GM21825 (cell line): ENCODE measurements around the gene CEP104.

ENCODE experiments used
- ATAC-seq: cut with Tn5 transposase; IDR thresholded peaks from one replicate; pipeline ENCODE4 v1.9.1; 2021; ENCODE audit warnings: mild to moderate bottlenecking, moderate library complexity; ENCODE audit not compliant: unreplicated experiment

The CEP104 gene

DNA sequence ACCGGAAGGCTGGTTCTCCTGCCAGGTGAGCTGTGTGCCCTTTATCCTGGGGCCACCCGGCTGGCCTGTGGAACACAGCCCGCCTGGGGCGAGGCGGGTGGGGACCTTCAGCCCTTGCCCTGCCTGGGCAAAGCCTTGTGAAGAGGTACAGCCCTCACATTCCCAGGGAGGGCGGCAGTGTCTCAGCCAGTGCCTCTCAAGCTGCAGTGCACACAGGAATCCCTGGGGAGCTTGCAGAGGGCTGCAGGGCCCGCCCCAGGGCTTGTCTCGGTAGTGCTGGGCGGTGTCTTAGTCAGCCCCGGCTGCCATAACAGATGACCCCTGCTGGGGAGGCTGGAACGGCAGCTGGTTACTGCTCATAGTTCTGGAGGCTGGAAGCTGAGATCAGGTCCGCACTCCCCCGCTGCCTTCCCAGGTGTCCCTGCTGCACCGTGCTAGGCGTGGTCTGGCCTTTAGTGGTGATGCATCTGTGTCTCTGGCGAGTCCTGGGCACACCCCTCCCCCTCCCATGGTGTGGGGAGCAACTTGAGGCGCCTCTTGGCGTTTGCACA, 12.8 kb upstream of the CEP104 start:
- ATAC-seq, result no peak

GRCh38 chr1:3868464-3869006, 11.5 kb upstream of the CEP104 start:
- ATAC-seq, result no peak

DNA sequence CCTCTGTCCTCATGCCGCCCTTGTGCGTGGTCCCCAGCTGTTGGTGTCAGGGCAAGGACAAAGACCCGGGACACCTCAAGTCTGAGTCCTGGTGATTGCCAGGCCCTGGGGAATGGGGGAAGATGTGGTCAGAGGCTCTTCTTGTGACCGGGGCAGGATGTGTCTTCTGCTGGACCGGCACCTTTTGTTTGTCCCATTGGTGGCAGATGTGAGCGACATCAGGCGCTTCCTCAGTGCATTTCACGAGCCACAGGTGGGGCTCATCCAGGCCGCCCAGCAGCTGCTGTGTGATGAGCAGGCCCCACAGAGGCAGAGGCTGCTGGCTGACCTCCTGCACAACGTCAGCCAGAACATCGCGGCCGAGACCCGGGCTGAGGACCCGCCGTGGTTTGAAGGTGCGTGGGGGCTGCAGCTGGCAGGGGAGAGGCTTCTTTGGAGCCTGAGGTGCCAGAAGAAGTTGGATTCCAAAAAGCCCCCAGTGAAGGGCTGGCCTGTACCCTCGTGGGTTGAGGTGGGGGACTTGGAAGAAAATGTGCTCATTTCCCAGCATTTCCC, 8.7 kb upstream of the CEP104 start:
- no peak for ATAC-seq

DNA sequence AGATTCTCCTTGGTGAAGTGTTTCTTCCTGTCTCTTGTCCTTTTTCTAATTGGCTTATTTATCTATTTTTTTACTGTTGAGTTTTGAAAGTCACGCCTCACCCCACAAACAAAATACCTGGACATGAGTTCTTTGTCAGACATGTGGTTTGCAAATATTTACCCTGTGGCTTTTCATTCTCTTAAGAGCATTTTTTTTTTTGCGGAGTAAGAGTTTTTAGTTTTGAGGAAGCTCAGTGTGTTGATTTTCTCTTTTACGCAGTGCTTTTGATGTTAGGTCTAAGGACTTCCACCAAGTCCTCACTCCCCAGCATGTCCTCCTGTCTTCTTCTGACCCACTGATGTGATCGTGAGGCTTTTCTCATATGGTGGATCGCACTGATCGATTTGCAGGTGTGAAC, 7.9 kb upstream of the CEP104 start:
- no peak for ATAC-seq

DNA sequence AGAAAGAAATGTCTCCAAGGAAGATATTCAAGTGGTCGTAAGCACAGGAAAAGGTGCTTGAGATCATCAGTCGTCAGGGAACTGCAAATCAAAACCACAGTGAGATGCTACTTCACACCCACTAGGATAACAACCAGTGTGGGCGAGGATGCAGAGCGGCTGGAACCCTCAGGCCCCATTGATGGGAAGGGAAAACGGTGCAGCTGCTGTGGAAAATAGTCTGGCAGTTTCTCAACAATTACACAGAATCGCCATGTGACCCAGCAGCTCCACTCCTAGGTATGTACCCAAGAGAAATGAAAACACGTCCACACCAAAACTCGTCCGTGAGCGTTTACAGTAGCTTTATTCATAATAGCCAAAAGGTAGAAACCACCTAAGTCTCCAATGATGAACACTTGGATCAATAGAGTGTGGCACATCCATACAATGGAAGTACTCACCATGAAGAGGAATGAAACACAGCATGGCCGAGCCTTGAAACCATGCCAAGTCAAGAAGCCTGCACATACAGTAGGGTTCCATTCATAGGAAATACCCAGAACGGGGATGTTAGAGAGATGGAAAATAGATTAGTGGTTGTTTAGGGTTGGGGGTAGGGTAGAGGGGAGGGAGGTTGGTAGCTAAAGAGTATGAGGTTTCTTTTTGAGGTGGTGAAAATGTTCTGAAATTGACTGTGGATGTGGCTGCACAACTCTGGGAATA, 6.4 kb upstream of the CEP104 start:
- no peak for ATAC-seq

GRCh38 chr1:3858231-3858981, 1.4 kb upstream of the CEP104 start:
- no peak for ATAC-seq

DNA sequence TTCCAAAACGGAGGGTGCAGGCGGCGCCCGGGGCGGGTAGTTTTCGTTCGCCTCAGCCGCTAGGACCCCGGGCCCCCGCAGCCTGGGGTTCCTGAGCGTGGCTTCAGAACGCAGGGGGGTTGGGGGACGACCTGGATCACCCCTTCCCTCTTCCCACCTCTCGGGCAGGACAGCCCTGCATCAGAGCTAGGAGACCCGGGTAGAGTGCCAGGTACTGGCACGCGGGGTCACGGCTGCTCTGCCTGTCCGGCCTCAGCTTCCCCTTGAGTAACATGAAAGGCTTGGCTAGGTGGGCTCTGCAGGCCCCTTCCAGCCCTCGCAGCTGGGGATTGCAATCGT, 749 bp upstream of the CEP104 start:
- ATAC-seq, result no peak

DNA sequence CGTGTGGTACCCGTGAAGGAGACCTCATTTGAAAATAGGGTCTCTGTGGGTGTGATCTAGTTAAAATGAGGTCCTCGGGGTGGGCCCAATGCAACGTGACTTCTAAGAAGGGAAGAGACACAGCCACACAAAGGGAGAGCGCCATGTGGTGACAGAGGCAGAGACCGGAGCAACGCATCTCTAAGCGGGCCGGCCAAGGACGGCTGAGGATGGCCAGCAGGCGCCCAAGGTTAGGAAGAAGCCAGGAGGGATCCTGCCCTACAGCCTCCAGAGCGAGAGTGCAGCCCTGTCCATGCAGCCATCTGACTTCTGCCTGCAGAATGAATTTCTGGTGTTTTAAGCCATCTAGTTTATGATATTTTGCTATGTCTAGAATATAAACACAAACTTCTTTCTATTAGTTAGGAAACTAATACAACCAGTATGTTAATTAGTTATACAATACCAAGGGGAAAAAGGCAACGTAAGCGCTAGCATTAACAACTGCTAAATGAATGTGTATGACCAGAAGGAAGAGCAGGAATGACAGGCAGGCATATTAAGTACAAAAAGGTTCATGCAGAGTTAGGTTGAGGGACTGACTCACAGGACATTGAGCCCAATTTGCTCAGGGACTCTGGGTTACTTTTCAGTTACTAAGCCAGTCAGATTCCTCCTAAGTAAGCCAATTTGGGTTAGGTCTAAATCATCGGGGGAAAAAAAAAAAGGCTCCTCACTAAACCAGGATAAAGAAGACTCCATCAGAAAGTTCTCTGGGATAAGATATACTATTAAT, 4.1 kb downstream of the CEP104 start:
- no peak for ATAC-seq

- ATAC-seq, result no peak
These were observed 4.9 kb downstream of the CEP104 start for GRCh38 chr1:3852091-3852490.

DNA sequence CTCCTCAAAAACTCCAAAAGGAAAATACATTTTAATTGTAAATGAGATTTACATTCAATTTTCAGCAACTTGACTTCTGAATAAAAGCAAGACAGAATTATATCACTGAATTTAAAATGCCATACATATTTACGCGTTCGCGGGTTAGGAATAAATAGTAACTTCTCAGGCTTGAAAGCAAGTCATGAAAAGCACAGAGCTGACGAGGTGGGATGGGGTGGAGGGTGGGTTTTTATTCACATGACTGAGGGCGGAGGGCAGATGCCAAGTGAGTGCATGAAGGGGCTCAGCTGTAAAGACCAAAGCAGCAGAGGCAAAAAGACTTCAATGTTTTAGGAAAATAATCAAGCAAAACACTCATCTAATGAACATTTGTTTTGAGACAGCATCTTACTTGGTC, 5.7 kb downstream of the CEP104 start:
- ATAC-seq, result no peak

- no peak for ATAC-seq
These were observed 6.2 kb downstream of the CEP104 start for GRCh38 chr1:3850857-3851256.

GRCh38 chr1:3847081-3847480, 9.9 kb downstream of the CEP104 start:
- no peak for ATAC-seq

DNA sequence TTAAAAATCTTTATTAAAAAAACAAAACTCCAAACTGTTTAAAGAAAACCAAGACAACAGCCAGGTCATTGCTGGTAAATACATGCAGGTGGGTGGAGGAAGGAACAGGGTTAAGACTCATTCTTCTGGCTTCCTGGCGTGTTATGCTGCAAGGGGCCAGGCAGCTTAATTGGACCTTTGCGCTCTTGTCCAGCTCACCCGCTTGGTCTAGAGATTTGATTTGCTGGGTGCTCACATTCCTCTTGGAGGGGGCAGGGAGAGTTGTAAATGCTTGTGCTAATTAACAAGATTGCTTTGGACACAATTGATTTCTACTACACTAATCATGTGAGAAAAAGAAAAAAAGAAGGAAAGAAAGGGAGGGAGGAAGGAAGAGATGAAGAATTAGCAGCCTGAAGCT, 10.5 kb downstream of the CEP104 start:
- ATAC-seq, result no peak

- ATAC-seq, result no peak
These were observed 14.1 kb downstream of the CEP104 start for GRCh38 chr1:3842912-3843311.

DNA sequence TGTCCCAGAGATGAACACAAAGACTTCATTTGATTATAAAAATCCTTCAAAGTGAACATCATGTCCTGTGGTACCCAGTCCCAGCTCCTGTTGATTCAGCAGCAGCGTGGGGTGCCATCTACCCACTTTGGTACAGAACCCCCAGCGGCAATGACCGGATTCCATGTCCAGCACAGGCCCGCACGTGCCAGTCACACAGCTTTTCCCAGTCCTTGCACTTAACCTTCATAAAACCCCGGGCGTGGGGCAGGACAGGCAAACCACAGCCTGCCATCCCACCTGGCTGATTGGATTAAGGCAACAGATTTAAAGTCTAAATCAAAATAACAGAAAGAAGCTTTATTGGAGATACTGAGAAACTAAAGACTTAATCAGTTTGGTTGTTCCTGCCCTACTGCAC, 15.5 kb downstream of the CEP104 start:
- no peak for ATAC-seq

GRCh38 chr1:3838788-3839187, 18.2 kb downstream of the CEP104 start:
- no peak for ATAC-seq

GRCh38 chr1:3837685-3838084, 19.3 kb downstream of the CEP104 start:
- no peak for ATAC-seq

DNA sequence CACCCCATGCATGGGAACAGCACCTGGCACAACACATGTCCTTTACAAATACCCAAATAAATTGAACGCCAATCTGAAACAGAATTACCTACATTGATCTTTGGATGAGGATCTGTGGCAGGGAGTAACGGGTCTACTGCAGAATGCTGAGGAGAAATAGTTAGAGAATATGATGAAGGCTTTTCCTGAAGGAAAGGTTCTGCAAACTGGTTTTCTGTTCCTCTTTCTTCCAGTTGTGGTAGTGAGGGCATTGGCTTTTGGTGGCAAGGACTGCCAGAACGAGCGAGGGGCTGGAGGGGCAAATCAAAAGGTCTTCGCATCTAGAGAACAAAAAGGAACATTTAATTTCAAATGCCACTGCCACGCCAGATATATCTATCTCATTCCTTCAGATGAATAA, 19.8 kb downstream of the CEP104 start:
- no peak for ATAC-seq

DNA sequence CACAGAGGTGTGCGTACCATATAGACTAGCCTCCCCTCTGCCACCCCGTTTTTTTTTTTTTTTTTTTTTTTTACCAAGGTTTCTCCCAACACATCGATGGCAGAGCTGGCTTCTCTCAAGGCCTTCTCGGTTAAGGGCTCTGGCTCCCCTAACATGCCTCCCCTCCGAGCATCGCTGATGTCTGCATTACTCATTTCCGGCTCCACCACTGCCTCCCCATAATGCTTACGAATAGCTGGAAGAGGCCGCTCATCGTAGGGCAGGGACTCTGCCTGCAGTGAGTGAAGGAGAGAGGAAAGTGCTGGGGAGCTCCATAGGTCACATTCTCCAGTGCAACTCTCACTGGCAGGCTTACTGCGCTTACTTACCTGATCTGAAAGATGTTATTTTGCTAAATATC, 20.6 kb downstream of the CEP104 start:
- no peak for ATAC-seq

DNA sequence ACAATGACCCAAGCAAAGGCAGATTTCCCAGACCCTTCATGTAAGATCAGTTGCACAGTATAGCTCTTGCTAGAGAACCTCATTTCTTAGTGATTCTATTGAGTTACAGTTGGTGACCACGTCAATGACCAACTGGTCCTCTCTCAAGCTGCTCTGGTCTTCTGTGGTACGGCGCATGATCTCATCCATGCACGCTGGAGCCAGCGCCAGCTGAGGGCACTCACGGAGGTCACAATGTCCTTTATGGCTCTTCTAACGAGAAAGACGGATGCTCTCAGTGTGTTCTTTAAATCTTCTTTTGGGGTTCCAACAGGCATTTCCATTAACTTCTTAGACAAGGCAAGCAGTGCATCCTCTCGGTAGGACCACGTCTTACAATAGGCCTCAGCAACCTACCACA, 22.3 kb downstream of the CEP104 start:
- no peak for ATAC-seq

DNA sequence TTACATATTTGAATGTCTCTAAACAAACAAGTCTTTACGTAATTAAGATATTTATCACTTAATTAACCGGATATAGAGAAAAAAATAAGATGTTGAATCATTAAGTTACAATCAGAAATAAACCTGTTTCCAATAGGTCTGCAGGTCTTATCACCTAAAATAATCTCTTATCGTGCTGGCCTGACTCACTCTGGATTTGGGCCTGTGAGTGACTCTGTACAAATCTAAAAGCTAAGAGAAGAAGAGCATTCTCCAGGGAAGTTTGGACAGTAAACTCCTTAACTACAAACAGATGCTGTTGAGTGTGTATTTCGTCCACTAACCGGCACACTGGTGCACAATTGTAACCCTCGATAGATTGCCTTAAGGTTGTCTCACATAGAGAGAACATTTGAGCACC, 25.3 kb downstream of the CEP104 start:
- no peak for ATAC-seq
